HG03196 (cell line): ENCODE measurements around the gene GTF2A1.
"Not testable (repeated sequence)": the region's sequence is repeated elsewhere in the genome, so short reads cannot be mapped to it uniquely, and the experiment has no call there.

Experiments
- ATAC-seq: cut with Tn5 transposase; IDR thresholded peaks from one replicate; pipeline ENCODE4 v1.9.1; 2021; ENCODE audit not compliant: unreplicated experiment

Gene GTF2A1

DNA sequence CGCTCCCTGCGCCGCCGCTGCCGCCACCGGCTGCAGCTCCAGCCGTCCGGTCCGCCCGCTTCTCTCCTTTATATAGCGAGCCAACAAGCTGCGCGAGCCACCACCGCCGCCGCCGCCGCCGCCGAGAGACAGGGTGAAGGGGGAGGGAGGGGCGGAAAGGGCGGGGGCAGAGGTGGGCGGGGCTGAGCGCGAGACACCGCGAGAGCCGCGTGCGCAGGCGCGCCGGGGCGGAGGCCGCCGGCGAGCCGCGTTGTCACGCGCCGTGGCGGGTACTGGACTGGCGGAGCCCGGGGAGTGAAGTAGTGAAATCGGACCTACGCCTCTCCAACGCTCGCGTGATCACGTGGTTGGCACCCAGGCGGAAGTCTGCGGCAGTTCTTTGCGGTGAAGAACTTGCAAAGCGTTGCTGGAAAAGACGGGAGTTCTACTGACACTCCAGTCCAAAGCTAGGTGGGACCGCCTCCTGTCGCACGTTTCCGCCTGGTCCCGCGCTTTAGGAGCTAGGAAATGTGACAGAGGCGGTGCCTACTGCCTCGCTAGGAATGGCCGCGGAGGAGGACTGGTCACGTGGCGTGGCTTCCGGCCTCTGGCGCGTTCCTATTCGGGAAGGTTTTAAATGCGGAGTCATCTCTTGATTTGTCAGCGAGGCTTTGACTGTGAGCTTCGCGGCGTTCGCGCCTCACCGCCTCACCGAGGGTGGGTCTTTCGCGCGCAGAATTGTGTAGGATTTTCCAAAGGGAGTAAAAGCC, at the start of gene GTF2A1:
Gene GTF2A1, minus strand, starts transcription at position 130 of the 749 bp plus-strand sequence. CDS start 441 bp downstream, outside the sequence.
- ATAC-seq = peak; percentile 76

DNA sequence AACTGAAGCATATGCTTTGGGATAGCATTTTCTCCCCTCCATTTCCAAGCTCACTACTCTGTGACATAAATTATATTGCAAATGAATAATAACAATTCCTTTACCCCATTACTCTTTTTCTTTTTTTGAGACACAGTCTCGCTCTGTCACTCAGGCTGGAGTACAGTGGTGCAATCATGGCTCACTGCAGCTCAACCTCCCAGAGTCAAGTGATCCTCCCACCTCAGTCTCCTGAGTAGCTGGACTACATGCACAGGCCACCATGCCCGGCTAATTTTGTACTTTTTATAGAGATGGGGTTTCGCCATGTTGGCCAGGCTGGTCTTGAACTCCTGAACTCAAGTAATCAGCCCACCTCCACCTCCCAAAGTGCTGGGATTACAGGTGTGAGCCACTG, 49.2 kb upstream of the GTF2A1 start:
- no peak for ATAC-seq

DNA sequence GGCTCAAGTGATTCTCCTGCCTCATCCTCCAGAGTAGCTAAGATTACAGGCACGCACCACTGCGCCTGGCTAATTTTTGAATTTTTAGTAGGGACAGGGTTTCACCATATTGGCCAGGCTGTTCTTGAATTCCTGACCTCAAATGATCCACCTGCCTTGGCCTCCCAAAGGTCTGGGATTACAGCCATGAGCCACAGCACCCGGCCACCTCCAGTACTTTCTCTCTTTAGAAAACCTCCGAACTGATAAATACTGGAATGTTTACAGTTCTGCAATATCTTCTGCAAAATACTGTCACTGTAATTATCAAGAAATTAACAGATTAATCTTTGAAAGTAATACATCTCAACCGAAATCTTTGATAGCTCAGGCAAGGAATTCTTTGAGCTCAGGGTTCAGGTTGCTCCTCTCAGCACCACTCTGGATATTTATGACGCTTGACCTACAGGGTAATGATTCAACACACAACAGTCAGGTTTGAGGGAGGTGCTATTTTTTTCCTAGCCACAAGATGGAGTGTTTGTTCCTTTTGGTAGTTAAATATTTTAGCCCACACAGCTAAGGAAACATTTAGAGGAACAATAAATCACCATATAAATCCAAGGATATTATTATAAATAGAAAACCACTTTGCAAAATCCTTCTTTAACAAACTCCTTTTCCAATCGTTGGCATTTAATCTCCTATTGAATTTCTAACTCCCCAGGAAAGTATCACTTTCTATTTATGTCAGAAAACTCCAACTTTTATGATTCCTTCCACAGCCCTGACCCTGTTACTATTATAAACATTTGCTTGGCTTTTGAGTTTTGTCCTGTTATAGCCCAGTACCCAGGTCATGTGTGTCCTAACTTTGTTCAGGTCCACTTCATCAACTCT, 48.6 kb upstream of the GTF2A1 start:
- ATAC-seq = peak; percentile 65

DNA sequence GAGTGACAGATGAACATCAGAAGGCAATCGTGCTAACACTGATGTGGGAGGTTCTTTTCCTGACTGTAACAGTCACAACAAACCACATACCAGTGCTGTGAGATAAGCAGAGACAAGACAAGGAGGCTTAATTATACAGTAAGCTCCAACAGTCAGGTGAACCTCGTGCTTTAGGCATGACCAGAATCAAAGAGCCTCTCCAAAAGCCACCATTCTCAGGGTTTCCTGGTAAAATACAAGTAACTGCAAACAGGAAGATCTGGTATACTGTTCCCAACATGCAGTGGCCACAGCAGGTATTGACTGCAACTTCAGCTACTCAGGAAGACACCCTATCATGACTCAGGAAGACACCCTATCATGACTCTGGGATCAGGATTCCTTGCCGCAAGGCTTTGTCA, 47.3 kb upstream of the GTF2A1 start:
- ATAC-seq = no peak

DNA sequence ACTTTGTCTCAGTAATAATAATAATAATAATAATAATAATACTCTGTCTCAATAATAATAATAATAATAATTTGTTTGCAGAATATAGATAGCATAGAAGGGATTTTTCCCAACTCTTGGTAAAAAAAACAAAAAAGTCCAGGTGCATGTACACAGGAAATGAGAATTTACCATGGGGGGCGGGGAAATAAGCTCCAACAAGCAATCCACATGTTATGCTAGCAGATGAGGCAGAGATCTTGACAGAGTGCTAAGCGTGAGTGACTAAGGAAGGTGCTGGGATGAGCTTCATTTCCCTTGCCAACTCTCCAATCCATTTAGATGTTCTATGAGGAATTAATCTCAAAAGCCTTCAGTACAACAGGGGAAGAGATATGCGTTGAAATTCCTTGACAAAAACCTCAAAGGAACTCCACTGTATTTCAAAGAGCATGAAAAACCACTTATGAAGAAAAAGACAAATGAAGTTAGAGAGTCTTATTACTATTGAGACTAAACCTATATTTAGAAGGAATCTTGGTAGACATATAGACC, 44.9 kb upstream of the GTF2A1 start:
- ATAC-seq = no peak

DNA sequence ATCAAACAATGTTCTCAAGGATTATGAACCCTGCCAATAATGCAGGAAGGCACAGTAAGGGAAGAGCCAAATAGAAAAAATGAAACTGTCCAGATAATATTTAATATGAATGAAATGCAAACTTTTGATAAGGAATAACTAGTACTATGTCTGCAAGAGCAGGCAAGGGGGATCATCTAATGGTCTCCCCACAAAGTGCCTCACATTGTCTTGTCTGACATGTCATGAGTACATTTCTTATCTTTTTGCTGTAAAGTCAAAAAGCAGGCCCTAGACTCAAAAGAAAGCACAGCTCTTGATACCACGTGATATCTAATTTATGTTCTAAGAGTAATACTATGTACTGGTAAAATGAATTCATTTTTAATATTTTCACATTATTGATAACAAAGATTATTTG, 43.9 kb upstream of the GTF2A1 start:
- no peak for ATAC-seq

DNA sequence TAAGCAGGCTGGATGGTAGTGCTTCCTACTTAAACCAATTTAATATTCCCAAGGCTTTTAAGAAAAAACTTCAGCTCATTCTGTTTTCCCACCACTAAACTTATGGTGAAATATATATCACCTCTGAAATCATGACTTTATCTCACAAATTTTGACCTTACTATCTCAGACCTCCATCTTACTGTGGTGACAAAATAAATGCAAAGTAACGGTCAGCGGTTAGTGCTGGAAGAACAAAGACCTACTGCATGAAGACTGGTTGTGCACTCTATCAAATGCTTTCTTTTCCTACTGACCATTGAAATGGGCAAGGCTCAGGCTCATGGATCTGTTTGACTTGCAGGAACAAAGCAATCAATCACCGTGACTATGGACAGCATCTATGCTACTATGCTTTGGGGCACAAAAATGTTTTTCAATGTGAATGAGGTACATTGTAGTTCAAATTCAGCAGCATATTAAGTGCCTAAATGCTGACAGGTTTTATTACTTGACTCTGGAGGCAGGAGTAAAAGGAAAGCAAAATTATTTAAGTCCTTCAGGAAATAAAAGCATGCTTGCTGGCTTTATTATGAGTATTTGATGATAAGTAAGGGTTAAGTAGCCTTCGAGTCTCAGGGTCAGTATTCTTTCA, 43.1 kb upstream of the GTF2A1 start:
- ATAC-seq = no peak

DNA sequence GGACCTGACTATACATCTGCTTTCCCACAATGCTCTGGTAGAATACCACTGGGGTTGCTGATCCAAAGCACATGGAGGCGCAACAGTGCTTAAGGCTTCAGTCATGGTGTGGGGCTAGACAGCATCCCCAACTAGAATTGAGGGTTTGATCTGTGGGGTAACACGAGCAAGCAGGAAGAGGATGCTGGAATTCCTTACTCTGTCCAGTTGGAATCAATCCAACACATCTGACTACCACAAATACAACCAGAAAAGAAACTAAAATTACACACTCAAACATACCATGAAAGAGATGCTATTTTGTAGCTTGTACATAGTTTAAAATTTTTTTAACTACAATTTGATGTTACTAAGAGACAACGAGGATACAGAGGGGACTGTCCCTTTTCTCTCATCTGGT, 40.4 kb upstream of the GTF2A1 start:
- ATAC-seq = no peak

DNA sequence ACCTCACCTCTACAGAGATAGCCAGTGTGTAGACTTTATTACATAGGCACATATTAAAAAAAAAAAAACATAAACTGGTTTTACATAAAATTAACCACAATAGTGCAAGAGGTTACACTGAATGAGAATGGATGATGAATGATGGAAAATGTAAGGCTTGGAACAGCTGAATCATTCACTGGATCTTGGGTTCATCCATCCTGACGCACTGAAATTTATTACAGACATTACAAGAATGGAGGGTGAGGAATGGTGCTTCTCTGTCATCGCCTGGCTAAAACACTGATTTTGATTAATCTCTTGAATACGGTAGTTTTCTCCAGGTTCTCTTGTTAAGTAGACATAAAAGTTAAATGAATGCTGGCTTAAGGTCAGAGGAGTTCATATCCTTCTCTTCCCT, 40.0 kb upstream of the GTF2A1 start:
- ATAC-seq = no peak

DNA sequence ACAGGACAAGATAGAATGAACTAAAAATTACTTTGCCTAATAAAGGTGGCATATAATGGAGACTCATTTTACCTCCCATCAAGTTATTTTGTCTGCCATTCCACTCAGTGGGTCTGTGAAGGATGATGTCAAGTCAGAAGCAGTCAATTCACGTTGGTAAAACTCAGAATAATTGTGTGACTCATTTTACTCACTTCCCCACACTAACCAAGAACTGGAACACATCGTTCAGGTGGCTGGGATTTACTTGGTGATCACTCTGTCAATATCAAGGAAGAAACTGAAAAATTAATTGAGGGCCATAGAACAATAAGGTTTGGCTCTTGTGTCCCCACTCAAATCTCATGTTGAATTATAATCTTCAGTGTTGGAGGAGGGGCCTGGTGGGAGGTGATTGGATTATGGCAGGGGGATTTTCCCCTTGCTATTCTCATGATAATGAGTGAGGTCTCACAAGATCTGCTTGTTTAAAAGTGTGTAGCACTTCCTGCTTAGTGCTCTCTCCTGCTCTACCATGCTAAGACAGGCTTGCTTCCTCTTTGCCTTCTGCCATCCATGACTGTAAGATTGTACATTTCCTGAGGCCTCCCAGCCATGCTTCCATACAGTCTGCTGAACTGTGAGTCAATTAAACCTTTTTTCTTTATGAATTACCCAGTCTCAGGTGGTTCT, 35.7 kb upstream of the GTF2A1 start:
- peak; percentile 65 for ATAC-seq

DNA sequence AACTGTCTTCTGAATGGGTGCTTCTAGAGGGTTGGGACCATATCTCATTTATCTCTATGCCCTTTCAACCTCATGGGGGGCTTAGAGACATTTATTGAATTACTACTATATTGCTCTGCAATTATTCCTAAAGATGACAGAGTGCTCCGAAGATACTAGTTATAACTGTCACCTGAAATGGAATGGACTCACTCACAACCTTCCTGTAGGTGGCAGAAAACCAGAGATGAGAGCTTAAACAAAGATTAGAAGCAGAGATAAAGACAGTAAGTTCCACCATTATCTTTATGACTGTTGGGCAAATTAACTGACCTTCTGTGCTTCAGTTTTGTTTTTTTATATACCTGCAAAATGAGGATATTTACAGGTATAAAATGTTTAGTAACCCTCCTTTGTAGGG, 31.5 kb upstream of the GTF2A1 start:
- ATAC-seq = no peak

DNA sequence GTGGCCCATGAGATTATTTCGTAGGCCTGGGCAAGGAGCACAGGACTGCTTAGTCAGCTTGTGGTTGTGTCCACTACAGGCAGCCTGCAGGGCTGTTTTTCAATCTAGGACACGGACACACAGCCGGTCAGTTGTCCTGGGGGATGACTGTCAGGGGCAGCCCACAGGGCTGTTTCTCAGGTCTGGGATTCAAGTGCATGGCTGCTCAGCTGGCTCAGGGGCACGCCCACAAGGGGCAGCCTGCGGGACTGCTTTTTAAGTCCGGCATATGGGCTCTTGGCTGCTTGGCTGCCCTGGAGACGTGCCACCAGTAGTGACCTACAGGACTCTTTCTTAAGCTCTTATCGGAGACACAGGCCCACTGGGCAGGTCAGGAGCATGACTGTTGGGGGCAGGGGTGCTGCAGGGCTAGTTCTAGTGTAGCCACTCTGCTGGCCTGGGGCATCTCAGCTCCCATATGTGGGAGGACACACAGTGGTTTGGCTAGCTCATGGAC, 26.6 kb upstream of the GTF2A1 start:
- ATAC-seq = no peak

DNA sequence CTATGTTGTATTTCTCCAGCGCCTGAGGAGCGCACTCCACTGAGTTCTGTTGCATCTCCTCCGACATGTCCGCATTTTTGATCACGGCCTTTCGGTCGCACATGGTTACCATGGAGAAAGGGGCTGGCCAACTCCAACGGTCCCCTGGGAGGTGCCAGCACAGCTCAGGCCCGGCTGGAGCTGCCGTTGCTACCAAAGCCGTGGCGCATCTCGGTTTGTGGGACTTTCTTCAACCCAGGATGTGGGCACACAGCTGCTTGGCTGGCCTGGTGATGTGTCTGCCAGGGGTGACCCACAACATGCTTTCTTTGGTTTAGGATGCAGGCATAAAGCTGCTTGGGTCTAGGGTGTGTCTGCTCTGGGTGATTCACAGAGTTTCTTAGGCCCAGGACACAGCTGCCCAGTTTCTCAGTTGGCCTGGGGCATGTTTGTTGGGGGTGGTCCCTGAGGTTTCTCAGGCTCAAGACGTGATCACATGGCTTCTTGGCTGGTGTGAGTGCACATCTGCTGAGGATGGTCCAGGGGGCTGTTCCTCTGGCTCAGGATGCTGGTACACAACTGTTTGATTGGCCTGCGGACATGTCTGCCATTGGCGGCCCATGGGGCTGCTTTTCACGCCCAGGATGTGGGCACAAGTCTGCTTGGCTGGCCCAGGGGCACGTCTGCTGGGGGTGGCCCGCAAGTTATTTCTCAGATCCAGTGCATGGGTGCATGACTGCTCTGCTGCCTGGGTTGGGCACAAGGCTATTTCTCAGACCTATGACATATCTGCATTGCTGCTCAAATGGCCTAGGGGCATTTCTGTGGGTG, 25.9 kb upstream of the GTF2A1 start:
- no peak for ATAC-seq

DNA sequence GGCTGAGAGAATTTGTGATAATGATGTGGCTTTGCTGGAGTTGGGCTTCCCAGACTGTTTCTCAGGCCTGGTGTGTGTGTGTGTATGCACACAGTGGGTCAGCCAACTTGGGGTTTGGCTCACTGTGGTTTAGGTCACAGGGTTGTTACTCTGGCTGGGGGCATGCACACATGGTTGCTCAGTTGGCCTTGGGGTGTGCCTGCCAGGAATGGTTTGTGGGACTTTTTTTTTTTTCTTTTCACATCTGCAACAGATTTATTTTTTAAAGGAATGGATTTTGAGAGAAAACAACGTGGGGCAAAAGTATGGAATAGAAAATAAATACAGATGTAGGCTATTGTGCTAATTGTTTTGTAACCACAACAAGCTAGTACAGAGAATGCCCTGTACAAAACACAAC, 25.0 kb upstream of the GTF2A1 start:
- ATAC-seq = no peak

DNA sequence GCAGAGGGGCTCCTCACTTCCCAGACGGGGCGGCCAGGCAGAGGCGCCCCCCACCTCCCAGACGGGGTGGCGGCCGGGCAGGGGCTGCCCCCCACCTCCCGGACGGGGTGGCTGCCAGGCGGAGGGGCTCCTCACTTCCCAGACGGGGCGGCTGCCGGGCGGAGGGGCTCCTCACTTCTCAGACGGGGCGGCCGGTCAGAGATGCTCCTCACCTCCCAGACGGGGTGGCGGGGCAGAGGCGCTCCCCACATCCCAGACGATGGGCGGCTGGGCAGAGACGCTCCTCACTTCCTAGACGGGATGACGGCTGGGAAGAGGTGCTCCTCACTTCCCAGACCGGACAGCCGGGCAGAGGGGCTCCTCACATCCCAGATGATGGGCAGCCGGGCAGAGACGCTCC, 23.7 kb upstream of the GTF2A1 start:
- ATAC-seq = not testable (repeated sequence)

DNA sequence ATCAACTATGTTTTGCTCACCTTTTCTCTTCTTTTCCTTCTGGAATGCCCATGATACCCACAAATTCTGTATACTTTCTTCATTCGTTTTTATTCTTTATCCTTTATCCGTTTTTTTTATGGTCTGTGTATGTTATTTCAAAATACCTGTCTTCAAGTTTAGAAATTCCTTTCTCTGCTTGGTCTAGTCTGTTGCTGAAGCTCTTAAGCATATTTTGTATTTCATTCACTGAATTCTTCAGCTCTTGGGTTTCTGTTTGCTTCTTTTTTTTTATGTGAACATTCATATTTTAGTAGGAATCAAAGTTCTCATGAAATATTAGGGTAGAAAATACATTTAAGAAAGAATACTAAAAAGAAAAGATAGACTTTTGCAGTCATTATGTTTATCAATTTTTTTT, 22.7 kb upstream of the GTF2A1 start:
- ATAC-seq = no peak

DNA sequence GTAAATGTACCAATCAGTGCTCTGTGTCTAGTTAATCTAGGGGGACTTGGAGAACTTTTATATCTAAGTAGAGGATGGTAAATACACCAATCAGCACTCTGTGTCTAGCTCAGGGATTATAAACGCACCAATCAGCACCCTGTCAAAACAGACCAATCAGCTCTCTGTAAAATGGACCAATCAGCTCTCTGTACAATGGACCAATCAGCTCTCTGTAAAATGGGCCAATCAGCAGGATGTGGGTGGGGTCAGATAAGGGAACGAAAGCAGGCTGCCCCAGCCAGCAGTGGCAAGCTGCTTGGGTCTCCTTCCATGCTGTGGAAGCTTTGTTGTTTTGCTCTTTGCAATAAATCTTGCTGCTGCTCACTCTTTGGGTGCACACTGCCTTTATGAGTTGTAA, 16.1 kb upstream of the GTF2A1 start:
- not testable (repeated sequence) for ATAC-seq

DNA sequence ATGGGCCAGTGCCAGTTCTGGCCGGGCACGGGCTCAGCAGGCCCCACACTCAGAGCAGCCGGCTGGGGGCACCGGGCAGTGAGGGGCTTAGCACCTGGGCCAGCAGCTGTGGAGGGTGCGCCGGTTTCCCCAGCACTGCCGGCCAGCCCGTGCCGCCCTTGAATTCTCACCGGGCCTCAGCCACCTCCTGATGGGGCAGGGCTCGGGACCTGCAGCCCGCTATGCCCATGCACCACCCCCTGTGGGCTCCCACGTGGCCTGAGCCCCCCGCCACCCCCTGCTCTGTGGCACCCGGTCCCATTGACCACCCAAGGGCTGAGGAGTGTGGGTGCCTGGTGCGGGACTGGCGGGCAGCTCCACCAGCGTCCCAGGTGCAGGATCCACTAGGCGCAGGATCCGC, 15.4 kb upstream of the GTF2A1 start:
- ATAC-seq = no peak

DNA sequence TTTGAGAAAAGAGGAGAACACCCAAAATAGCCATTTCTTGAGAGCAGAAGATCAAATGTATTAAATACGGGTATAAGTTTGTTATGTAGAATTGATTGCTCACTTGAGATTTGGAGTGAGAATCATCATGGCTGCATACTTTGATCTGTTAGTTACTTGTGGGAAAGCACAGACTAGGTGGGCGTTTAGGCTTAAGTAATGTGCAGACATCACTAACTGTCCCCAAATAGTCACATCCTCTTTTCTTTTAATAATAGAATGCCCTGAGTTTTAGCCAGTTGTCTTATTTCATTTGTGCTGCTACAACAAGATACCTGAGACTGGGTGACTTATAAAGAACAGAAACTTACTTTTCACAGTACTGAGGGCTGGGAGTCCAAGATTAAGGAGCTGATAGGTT, 14.3 kb upstream of the GTF2A1 start:
- ATAC-seq = no peak

DNA sequence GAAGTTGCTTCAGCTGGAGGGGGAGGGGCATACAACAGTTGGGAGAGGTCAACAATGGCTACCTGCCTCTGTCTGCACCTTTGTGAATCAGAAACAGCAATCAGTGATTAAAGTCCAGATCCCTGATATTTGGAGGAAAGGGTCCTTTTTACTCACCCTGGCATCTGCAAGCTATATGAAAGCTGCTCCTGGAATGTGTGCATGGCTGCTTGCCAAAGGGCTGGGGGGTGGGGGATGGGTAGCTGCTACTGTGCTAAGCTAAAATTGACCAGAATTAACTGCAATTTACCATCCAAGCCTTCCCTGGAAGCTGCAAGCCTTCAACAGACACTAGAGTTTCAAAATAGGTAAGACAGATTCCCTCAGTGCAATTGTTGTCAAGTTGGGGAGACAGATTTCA, 13.5 kb upstream of the GTF2A1 start:
- ATAC-seq = no peak
